ENCODE data around the gene SNX7.

The SNX7 gene

GRCh38 chr1:98661544-98662355 is at the start of gene SNX7:
TSS of gene SNX7 (plus strand) at chr1:98661721. CDS start at chr1:98661732, 11 bp downstream.
- no peak for DNase-seq

GRCh38 chr1:98637316-98637715 is 24.2 kb upstream of the SNX7 start:
- no peak for DNase-seq

GRCh38 chr1:98638185-98638584 is 23.3 kb upstream of the SNX7 start:
- no peak for DNase-seq

GRCh38 chr1:98644510-98644909 is 17.0 kb upstream of the SNX7 start:
- DNase-seq: no peak

DNA sequence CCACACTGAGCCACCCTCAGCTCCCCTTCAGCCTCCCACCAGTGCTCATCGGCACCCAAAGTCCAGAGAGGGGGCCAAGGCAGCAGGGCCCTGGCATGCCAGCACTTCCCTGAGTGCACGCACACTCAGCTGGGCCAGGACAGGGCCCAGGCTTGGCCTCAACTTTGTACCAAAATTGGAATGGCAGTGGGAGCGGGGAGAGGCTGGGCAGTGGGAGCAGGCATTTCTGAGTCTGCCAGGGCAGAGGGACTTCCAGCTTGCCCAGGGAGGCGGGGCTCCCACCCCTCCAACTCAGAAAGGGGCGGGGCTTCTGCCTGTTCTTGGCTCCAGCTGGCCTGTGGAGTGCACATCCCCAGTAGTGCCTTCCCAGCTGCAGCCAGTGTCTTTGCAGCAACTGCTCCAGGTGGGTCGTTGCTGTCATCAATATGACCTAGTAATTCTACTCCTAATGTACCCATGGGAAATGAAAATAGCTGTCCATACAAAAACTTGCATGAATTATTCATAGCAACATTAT is 10.3 kb upstream of the SNX7 start:
- no peak for DNase-seq

GRCh38 chr1:98653123-98653522 is 8.4 kb upstream of the SNX7 start:
- no peak for DNase-seq

DNA sequence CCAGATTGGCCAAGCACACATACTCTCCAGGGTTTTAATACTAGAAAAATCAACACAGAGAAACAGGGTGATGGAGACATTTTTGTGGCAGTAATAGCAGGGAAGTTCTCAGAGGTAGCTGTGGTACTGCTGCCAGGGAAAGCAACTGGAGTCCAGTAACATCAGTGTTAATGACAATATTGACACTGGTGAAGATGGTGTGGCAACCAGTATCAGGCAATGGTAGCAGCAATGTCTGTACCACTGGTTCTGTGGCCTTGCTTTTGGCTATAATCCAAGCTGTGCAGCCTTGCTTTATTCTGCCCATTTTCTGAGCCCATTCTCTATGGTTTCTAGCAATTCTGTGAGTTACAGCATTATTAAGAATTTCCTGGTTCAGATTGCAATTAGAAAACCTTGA is 1.6 kb upstream of the SNX7 start:
- DNase-seq: no peak

GRCh38 chr1:98660940-98661543 is 479 bp upstream of the SNX7 start:
- DNase-seq: no peak

DNA sequence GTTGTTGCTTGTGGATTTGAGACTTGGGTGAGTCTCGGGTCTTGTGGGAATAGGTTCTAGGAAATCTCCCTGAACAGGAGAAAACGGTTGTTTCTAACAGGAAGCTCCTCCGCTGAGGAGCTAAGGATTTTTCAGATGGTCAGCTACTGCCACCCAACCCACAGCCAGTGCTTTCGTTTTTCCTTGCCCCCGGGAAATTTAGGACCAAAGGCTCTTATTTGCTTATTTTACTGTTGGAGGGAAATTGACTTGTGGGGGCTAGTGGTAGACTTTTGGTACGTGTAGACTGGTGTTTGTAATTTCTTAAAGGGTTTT is 792 bp downstream of the SNX7 start:
- DNase-seq: no peak

DNA sequence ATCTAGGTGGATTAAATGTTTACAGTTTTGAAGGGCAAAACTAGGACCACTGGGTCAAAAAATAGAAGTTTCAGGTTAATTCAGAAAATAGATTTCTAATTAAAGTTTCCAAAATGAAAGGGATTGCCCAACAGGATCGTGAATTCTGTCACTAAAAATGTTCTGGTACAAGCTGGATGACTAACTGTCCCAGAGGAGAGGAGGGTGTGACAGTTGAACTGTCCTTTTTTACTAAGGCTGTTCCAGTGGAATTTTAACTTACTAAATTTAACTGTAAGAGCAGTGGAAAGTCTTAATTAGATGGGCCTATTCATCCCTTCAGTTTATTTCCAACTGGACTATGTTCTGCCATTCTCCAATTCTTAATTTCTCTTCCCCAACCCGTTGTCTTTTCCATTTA is 7.2 kb downstream of the SNX7 start:
- DNase-seq: no peak

- no peak for DNase-seq
Measured at GRCh38 chr1:98669355-98670296, 8.1 kb downstream of the SNX7 start.

- DNase-seq: no peak
Measured at GRCh38 chr1:98672189-98672588, 10.7 kb downstream of the SNX7 start.

DNA sequence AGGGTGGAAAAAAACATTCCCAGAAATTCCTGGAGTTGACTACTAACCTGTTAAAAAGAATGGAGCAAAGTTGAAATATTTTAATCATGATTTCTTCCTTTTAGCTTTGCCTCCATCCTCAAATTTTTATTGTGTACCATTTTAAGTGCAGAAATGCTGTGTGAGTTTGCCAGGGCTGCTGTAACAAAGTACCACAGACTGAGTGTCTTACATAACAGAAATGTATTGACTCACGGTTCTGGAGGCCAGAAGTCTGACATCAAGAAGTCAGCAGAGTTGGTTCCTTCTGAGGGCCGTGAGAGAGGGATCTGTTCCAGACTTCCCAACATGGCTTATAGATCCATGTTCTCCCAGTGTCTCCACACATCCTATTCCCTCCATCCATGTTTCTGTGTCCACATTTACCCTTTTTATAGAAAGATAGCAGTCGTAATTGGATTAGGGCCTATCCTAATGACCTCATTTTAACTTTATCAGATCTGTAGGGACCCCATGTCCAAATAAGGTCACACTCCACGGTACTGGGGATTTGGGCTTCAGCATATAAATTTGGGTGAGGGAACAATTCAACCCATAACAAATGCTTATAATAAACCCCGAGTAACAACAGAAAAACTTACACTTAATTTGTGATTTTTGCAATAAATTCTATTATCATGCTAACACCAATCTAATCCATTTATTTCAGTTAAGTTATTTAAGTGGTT is 12.7 kb downstream of the SNX7 start:
- DNase-seq: no peak

DNA sequence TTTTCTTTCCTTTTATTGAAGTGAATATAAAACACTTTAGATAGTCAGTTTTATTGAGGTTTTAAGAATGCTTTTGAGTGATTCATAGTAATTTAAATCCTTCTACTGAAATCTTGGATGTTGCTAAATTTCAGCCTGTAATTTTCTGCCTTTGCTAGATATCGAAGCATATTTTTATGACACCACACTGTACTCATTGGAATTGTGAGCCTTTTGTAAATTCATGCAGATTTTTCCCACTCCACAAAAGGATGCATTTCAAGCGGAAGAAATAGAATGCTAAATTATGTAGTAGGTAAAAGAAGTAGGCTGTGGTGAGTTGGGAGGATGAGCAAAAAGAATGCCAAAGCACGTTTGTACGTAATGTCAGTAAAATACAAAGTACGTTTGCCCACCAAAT is 13.8 kb downstream of the SNX7 start:
- DNase-seq: no peak

- DNase-seq: no peak
Measured at GRCh38 chr1:98677288-98677687, 15.8 kb downstream of the SNX7 start.

GRCh38 chr1:98681812-98682211 is 20.3 kb downstream of the SNX7 start:
- no peak for DNase-seq

- no peak for DNase-seq
Measured at GRCh38 chr1:98688110-98688739, 26.7 kb downstream of the SNX7 start.

DNA sequence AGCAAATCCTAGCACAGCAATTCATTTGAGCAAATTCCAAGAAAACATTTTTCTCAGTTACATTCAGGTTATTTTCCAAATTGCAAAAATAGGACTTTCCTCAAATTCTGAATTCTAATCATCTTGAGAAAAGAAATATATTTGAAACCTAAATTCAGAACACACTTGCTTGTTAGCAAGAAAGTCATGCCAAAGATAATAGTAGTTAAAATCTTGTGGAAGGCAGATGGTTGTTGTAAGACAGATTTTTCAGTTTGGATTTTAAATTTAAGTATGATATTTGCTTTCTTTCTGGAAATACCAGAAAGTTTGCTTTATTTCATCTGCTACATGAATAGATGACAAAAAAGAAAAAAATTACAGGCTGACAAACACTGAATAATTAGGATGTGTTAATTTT is 29.1 kb downstream of the SNX7 start:
- DNase-seq: no peak

GRCh38 chr1:98692482-98692881 is 31.0 kb downstream of the SNX7 start:
- DNase-seq: no peak

DNA sequence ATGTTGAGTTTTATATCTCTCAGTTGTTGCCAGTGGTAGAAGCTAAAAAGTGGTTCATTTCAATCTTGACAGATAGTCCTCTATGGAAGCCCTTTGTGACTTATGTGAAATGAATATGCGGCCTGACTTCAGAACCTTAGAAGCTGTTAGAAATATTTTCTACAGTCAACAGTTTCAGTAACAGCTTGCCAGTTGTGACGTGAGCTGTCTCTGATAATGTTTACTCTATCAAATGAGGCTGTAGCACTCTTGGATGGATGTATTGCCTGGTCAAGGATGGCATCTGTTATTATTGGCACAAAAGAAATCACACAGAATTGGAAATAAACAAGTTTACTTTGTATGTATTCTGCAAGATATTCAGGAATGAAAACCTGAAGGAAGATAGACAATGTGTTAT is 31.9 kb downstream of the SNX7 start:
- DNase-seq: no peak

GRCh38 chr1:98696077-98696476 is 34.6 kb downstream of the SNX7 start:
- no peak for DNase-seq

- no peak for DNase-seq
Measured at GRCh38 chr1:98697781-98698180, 36.3 kb downstream of the SNX7 start.

All from CD4-positive, alpha-beta T cell treated with Interleukin-15 for 1 hour (primary cell).